GM23338 (cell line): ENCODE measurements around the gene PAK4.

Experiments
- CREB1 ChIP-seq: fragments of 250-450 bp; sonication (Bioruptor Pico); IDR thresholded peaks from 2 replicates; pipeline ENCODE4 v1.5.0; 2020; ENCODE audit warnings: low read depth, mild to moderate bottlenecking, moderate library complexity
- ETS1 ChIP-seq: IDR thresholded peaks from 2 replicates; pipeline ENCODE4 v1.6.1; 2016; ENCODE audit warnings: antibody characterized with exemption
- EZH2 ChIP-seq: fragments of 200-600 bp; sonication (generic); IDR thresholded peaks from one replicate; pipeline ENCODE4 v1.8.0; 2017; ENCODE audit warnings: antibody characterized with exemption, mild to moderate bottlenecking, low read depth; ENCODE audit not compliant: unreplicated experiment
- EZH2phosphoT487 ChIP-seq: fragments of 200-600 bp; sonication (generic); IDR thresholded peaks from one replicate; pipeline ENCODE4 v1.8.1; 2018; ENCODE audit warnings: antibody characterized with exemption; ENCODE audit not compliant: unreplicated experiment
- JUNB ChIP-seq: IDR thresholded peaks from one replicate; pipeline ENCODE4 v1.6.1; 2016; ENCODE audit warnings: antibody characterized with exemption; ENCODE audit not compliant: unreplicated experiment
- NANOG ChIP-seq: IDR thresholded peaks from 2 replicates; pipeline ENCODE4 v1.6.1; 2016; ENCODE audit warnings: antibody characterized with exemption, borderline replicate concordance
- POLR2AphosphoS5 ChIP-seq: IDR thresholded peaks from 2 replicates; pipeline ENCODE4 v1.6.1; 2016; ENCODE audit warnings: antibody characterized with exemption, low read depth
- STAT1 ChIP-seq: IDR thresholded peaks from one replicate; pipeline ENCODE4 v1.6.1; 2016; ENCODE audit warnings: antibody characterized with exemption; ENCODE audit not compliant: unreplicated experiment
- ZNF462 ChIP-seq: fragments of 250-450 bp; sonication (Bioruptor Pico); IDR thresholded peaks from 2 replicates; pipeline ENCODE4 v1.5.0; 2020; ENCODE audit warnings: mild to moderate bottlenecking, moderate library complexity
- TF ChIP-seq, protein P1 (sequence below), 2 experiments: fragments of 200-600 bp in 1 of 2; sonication (generic) in 1 of 2; conservative IDR thresholded peaks; 2 replicates each; pipeline versions ENCODE4 v1.5.1 to v1.6.1; 2016 to 2017; ENCODE audit warnings: antibody characterized with exemption in 2 of 2, low read depth in 2 of 2, mild to moderate bottlenecking in 2 of 2, moderate library complexity in 1 of 2
- TF ChIP-seq, protein P2 (sequence below): IDR thresholded peaks from one replicate; pipeline ENCODE4 v1.6.1; 2018; ENCODE audit warnings: antibody characterized with exemption; ENCODE audit not compliant: unreplicated experiment

DNA sequence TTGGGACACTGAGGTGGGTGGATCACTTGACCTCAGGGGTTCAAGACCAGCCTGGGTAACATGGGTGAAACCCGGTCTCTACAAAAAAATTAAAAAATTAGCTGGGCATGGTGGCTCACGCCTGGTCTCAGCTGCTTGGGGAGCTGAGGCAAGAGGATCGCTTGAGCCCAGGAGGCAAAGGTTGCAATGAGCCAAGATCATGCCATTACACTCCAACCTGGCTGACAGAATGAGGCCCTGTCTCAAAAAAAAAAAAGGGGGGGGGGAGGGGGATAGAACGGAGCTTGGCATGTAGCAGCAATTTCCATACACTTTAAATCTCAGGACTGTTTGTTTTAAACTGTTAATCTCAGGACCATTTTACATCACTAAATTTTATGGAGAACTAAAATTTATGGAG is 39.2 kb upstream of the PAK4 start:
- TF ChIP-seq, protein P1, sequence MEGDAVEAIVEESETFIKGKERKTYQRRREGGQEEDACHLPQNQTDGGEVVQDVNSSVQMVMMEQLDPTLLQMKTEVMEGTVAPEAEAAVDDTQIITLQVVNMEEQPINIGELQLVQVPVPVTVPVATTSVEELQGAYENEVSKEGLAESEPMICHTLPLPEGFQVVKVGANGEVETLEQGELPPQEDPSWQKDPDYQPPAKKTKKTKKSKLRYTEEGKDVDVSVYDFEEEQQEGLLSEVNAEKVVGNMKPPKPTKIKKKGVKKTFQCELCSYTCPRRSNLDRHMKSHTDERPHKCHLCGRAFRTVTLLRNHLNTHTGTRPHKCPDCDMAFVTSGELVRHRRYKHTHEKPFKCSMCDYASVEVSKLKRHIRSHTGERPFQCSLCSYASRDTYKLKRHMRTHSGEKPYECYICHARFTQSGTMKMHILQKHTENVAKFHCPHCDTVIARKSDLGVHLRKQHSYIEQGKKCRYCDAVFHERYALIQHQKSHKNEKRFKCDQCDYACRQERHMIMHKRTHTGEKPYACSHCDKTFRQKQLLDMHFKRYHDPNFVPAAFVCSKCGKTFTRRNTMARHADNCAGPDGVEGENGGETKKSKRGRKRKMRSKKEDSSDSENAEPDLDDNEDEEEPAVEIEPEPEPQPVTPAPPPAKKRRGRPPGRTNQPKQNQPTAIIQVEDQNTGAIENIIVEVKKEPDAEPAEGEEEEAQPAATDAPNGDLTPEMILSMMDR (conservative IDR thresholded peaks at IDR 0.05; ENCODE audit: low read depth in 2 of 2), result no peak
- TF ChIP-seq POLR2AphosphoS5, result no peak
- no peak for TF ChIP-seq ZNF462 (CRISPR knock-in tag)
- TF ChIP-seq EZH2, result no peak
- no peak for TF ChIP-seq EZH2phosphoT487
- TF ChIP-seq ETS1, result no peak
- TF ChIP-seq JUNB, result no peak
- no peak for TF ChIP-seq STAT1
- TF ChIP-seq NANOG, result no peak
- TF ChIP-seq, protein P2, sequence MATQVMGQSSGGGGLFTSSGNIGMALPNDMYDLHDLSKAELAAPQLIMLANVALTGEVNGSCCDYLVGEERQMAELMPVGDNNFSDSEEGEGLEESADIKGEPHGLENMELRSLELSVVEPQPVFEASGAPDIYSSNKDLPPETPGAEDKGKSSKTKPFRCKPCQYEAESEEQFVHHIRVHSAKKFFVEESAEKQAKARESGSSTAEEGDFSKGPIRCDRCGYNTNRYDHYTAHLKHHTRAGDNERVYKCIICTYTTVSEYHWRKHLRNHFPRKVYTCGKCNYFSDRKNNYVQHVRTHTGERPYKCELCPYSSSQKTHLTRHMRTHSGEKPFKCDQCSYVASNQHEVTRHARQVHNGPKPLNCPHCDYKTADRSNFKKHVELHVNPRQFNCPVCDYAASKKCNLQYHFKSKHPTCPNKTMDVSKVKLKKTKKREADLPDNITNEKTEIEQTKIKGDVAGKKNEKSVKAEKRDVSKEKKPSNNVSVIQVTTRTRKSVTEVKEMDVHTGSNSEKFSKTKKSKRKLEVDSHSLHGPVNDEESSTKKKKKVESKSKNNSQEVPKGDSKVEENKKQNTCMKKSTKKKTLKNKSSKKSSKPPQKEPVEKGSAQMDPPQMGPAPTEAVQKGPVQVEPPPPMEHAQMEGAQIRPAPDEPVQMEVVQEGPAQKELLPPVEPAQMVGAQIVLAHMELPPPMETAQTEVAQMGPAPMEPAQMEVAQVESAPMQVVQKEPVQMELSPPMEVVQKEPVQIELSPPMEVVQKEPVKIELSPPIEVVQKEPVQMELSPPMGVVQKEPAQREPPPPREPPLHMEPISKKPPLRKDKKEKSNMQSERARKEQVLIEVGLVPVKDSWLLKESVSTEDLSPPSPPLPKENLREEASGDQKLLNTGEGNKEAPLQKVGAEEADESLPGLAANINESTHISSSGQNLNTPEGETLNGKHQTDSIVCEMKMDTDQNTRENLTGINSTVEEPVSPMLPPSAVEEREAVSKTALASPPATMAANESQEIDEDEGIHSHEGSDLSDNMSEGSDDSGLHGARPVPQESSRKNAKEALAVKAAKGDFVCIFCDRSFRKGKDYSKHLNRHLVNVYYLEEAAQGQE, result no peak
- TF ChIP-seq CREB1 (CRISPR knock-in tag), result no peak
